ENCODE data around the gene ZP3.
A peak's percentile ranks its signal among the peaks of the same experiment; 100 is the strongest.
"Not testable (repeated sequence)": the region's sequence is repeated elsewhere in the genome, so short reads cannot be mapped to it uniquely, and the experiment has no call there.

Gene ZP3

GRCh38 chr7:76424413-76425111 lies at the start of gene ZP3:
ZP3 (plus strand) TSS chr7:76424950; CDS start chr7:76424965, 15 bp downstream.
- DNase-seq: no peak

DNA sequence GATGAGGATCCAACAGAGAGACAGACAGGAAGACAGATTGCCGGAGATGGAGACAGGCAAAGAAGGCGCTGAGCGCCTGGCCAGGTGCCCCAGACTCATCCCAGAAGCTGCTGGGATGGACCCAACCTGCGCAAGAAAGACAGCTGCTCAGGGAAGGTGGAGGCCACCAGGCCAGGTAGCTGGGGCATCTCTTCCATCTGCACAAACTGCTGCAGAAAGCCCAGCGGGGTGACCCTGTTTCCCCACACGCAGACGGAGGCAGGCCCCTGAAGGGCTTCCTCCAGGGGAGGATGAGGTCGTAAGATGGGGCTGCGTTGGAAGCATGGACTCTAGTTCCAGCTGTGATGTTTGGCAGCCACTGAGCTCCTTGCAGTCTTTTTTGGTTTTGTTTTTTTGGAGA lies 49.5 kb upstream of the ZP3 start:
- no peak for DNase-seq

GRCh38 chr7:76377186-76377918 lies 47.4 kb upstream of the ZP3 start:
- DNase-seq: no peak

DNA sequence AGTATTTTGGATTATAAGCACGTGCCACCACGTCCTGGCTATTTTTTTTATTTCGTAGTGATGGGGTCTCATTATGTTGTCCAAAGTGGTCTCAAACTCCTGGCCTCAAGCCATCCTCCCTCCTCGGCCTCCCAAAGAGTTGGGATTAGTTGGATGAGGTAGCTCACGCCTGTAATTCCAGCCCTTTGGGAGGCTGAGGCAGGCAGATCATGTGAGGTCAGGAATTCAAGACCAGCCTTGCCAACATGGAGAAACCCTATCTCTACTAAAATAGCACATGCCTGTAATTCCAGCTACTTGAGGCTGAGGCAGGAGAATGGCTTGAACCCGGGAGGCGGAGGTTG lies 44.2 kb upstream of the ZP3 start:
- peak in 1 of 14 donors; percentile 42 for DNase-seq

DNA sequence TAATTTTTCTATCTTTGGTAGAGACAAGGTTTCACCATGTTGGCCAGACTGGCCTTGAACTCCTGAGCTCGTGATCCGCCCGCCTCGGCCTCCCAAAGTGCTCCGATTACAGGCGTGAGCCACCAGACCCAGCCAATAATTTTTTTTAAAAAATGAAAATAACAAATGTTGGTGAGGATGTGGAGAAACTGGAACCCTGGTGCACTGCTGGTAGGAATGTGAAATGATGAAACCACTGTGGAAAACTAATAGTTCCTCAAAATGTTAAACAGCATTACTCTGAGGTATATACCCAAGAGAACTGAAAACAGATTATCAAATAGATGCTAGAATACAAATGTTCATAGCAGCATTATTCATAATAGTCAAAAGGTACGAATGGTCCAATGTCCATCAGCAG lies 42.9 kb upstream of the ZP3 start:
- no peak for DNase-seq

DNA sequence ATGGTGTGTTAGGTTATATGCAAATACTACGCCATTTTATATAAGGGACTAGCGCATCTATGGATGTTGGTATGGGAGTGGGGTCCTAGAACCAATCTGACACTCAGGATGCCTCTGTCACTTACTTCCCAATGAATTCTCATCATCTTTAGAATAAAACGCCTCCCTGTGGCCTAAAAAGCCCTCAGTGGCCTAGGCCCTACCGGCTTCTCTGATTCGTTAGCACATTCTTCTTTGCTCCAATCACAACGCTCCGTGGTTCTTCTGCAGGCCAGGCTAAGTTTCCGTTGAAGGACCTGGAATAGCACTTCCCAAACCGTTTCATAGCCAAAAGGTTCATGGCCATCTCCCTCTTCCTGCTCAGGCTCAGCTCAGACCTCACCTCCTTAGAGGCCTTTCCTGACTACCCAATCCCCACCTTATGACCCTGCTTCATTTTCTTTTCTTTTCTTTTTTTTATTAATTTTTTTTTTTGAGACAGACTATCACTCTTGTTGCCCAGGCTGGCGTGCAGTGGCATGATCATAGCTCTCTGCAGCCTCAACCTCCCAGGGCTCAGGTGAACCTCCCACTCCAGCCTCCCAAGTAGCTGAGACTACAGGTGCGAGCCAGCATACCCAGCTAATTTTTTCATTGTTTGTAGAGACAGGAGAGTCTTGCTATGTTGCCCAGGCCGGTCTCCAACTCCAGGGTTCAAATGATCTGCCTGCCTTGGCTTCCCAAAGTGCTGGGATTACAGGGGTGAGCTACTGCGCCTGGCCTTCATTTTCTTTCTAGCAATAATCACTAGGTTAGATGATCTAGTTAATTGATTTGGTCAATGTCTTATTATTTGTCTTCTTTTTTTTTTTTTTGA lies 41.4 kb upstream of the ZP3 start:
- no peak for DNase-seq

- DNase-seq: no peak
Measured at GRCh38 chr7:76386691-76387260, 38.0 kb upstream of the ZP3 start.

DNA sequence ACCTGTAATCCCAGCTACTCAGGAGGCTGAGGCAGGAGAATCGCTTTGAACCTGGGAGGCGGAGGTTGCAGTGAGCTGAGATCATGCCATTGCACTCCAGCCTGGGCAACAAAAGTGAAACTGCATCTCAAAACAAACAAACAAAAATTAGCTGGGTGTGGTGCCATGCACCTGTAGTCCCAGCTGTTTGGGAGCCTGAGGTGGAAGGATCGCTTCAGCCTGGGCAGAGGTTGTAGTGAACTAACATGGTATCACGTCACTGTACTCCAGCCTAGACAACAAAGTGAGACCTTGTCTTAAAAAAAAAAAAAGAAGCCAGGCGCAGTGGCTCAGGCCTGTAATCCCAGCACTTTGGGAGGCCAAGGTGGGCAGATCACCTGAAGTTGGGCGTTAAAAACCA lies 37.0 kb upstream of the ZP3 start:
- DNase-seq: not testable (repeated sequence)

DNA sequence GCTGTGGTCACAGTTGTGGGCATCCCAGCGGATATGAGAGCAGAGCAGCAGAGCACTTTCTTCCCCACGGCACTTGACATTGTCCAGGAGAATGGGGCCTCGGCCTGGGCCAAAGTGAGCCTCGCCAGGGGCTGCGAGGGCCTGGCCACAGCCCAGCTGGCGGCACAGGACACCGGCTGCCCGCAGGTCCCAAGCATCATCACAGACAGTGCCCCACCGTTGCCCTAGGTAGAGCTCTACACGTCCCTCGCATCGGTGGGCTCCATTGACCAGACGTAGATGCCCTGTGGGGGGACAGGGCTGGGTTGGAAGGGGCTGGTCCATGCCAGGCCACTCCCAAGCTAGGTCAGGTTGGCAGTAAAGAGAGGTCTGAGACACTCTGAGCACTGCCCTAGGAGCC lies 34.7 kb upstream of the ZP3 start:
- no peak for DNase-seq

GRCh38 chr7:76392531-76393115 lies 32.1 kb upstream of the ZP3 start:
- DNase-seq: no peak

GRCh38 chr7:76393116-76394031 lies 31.4 kb upstream of the ZP3 start:
- DNase-seq: peak; percentile 48 to 94 (median 86)

GRCh38 chr7:76394957-76395356 lies 29.8 kb upstream of the ZP3 start:
- DNase-seq: no peak

DNA sequence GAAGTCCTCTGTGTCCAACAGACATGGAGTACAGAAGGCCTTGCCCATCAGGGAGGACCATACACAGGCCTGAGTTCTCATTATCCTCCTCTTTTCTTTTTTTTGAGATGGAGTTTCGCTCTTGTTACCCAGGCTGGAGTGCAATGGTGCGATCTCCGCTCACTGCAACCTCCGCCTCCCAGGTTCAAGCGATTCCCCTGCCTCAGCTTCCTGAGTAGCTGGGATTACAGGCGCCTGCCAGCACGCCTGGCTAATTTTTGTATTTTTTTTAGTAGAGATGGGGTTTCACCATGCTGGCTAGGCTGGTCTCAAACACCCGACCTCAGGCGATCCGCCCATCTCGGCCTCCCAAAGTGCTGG lies 29.2 kb upstream of the ZP3 start:
- not testable (repeated sequence) for DNase-seq

GRCh38 chr7:76395965-76396726 lies 28.6 kb upstream of the ZP3 start:
- no peak for DNase-seq

- DNase-seq: no peak
Measured at GRCh38 chr7:76396864-76397263, 27.9 kb upstream of the ZP3 start.

GRCh38 chr7:76397409-76398183 lies 27.2 kb upstream of the ZP3 start:
- DNase-seq: peak in 12 of 14 donors; percentile 22 to 77 (median 51)

GRCh38 chr7:76400248-76400647 lies 24.5 kb upstream of the ZP3 start:
- DNase-seq: no peak

- not testable (repeated sequence) for DNase-seq
Measured at GRCh38 chr7:76403097-76403496, 21.7 kb upstream of the ZP3 start.

GRCh38 chr7:76403780-76404494 lies 20.8 kb upstream of the ZP3 start:
- DNase-seq: peak in 1 of 14 donors; percentile 22

Measured in C1 segment of cervical spinal cord (tissue), 14 donors.